OCI-M1 (cell line): Measurements from ENCODE around the gene ZBTB7A.

ENCODE experiments used
- DNase-seq: peaks from one replicate; lab custom pipeline; 2025; lab: John Stamatoyannopoulos, UW

ZBTB7A gene

DNA sequence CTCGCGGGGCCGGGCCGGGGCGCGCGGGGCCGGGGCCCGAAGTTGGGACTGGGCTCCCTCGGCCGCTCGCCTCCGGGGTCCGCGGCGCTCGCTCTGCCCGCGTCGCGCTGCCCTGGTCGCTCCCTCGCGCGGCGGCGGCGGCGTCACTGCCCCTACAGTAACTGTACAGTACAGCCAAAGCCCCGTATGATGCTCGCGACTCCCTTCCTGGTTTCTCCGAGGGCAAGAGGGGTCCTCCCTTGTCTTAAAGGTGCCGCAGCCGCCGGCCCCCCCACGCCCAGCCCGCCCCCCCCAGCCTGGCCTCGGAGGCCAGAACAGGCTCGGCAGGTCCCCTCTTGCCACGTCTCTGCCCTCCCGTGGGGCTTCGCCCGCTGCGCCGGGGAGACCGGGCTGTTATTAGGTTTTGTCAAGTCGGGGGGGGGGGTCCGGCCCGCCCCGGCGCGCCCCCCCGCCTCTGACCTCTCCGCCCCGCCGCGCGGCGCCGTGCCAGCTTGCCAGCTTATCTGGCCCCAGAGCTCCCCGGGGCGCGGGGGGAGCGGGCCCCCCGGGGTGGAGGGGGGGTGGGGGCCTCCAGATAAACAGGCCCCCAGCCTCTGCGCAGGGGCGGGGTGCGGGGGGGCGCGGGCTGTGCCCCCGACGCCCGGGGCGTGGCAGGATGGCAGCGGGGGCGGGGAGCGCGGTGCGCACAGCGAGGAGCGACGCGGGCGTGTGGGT is at the start of gene ZBTB7A:
Gene ZBTB7A (minus strand): TSS at position 218 of the 714 bp plus-strand sequence. CDS start 11,667 bp downstream, outside the sequence.
- peak; percentile 90 for DNase-seq

DNA sequence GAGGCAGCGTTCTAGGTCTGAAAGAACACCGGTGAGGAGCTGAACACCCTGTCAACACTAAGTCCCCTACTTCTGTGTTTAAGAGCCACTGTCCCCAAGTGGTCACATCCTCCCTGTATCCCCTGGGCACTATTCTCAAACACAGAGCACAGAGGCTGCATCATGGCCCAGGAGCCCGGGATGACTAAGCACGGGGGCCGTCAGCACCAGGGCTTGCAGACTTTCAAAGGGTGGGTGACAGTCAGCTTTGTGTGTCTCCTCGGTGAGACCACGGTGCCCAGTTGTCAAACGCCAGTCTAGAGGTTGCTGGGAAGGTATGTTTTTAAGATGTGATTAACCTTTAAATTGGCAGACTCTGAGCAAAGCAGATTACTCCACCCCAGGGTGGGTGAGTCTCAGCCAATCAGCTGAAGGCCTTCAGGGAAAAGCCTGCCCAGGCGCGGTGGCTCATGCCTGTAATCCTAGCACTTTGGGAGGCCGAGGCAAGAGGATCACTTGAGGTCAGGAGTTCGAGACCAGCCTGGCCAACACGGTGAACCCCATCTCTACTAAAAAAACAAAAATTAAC is 49.2 kb upstream of the ZBTB7A start:
- no peak for DNase-seq

DNA sequence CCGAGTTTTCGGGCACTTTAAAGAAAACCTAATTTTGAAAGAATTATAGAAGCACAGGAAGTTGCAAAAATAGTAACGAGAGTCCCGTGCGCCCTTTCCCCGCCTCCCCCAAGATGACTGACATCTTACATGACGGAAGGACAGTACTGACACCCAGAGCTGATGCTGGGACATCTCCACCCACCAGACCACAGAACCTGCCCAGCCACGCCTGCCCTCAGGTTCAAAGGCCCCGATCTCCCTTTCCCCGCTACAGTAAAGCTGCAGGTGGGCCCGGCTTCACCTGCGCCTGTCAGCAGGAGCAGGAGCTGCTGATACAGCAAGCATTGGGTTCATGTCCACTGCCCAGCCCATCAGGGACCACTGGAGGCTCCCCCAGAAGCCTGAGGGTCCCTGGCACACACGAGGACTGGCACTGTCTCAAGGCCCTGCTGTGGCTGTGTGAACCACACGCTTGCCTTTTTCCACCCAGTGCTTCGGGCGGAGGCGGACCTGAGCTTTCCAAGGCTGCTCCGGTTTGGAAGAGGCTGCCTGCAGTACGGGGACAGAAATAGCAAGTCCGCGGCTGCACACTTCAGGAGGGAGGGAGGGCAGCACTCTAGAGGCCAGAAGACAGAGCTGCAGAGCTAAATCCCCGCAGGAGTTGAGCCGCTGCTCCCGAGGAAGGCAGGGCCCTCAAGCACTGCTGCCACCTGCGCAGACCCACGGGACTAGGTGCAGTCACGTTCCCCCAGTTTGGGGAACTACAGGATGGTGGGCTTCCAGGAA is 48.5 kb upstream of the ZBTB7A start:
- no peak for DNase-seq

GRCh38 chr19:4114181-4114580 is 47.5 kb upstream of the ZBTB7A start:
- DNase-seq, result no peak

- DNase-seq, result no peak
These were observed 46.8 kb upstream of the ZBTB7A start for GRCh38 chr19:4113398-4114088.

DNA sequence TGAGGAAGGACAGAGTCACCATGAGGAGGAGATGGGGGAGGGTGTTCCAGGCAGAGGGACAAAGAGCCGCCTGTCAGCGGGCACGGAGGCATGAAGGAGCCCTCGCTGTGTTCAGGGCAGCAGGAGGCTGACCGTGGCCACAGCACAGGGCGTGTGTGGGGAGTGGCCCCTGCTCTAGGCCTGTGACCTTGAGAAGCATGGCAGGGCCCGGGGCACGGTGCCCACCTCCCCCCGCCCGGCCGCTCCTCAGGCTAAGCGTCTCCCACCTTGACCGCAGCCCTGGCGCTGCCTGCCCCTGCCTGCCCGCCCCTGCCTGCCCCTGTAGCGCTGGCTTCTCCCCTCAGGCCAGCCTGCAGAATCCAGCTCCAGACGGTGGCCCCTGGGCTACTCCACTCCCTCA is 45.7 kb upstream of the ZBTB7A start:
- DNase-seq, result no peak

DNA sequence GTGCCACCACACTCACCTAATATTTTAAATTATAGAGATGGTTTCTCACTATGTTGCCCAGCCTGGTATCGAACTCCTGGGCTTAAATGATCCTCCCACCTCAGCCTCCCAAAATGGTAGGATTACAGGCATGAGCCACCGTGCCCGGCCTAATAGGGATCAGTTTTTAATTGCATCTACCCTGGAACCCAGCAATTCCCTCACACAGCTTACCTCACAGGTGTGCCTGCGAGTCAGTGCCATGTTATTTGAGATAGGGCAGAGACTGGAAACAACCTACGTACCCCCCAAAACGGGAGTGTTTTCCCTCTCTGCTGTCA is 42.9 kb upstream of the ZBTB7A start:
- DNase-seq, result no peak

GRCh38 chr19:4108767-4109625 is 42.3 kb upstream of the ZBTB7A start:
- no peak for DNase-seq

DNA sequence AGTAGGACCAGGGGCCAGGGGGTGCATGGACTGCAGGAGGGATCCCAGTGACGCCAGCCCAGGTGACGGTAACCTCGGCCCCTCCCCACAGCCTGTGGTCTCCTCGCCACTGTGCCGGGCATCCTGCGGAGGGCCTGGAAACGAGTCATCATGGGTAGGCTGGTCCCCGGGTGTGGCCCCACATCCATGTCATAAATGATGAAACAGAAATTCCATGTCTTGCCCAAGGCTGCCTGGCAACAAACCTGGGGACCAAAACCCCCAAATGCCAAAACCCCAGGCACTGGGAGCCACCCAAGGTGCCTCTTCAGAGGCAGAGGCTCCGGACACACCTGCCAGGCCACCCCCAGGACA is 36.4 kb upstream of the ZBTB7A start:
- no peak for DNase-seq

DNA sequence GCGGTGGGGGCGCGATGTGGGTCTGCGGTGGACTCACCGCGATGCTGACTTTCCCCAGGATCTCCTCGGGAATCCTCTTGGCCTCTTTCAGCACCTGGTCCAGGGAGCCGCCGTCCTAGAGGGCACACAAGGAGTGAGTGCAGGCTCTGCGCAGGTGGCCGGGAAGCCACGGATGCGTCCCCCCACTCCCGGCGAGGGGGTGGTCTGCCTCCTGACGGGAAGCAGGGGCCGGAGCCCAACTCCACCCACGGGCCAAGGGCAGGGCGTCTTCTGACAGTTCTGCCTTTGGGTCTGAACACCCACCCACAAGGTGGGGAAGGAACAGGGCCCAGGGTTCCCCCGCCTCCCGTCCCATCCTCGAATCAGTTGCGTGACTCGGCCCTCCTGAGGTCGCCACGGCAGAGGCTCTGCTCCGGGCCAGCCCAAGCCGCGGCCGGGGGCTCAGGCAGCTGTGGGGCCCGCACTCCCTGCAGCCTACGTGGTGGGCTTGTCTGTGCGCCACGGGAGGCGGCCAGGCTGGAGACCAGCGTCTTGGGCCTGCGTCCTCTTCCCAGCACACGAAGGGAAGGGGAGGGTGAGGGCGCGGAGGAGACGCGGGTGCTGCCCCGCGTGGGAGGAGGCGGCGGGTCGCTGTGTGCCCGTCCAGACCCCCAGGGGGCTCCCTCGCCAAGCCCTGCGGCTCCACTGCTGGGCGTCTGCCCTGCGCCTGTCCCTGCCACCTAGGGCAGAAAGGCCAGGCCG is 35.8 kb upstream of the ZBTB7A start:
- DNase-seq, result no peak

DNA sequence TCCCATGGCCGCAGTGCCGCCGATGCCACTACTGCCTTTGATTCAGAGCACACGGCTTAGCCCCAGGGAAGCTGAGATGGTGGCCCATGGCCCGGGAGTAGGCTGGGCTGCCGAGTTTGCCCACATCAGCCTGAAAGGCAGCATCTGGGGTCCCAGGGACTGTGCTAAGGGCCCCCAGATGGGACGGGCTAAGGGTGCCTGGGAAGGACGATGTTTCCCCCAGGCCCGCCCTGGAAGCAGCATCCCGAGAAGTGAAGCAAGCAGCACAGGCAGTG is 34.7 kb upstream of the ZBTB7A start:
- no peak for DNase-seq

GRCh38 chr19:4100647-4101495 is 34.2 kb upstream of the ZBTB7A start:
- DNase-seq, result no peak

DNA sequence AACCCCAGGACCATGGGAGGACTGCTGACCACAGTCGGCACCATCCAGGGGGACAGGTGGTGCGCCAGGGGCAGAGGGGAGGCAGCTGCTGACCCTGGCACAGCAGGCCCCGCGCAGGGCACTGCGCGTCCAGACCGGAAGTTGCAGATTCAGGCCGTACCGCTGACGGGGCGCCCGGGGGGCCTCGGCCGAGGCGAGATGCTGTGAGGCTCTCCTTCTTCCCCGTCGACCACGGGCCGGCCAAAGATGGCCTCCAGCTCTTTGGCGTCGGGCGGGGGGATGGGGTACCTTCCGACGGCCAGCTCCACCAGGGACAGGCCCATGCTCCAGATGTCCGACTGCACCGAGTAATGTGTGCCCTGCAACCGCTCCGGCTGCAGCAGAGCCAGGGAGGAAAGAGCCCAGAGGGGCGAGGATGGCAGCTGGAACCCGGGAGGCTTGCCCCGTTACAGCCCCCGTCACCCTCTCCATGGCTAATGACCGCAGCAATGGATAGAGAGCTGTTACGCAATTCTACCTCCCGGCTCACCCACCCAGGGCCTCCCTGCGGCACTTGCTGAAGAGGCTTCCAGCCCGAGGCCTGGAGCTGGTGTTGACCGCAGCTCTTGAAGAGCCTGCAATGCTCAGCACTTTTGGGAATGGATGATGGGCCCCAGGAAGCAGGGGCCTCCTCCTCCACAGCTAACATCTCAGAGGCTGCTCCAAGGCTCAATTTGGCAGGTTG is 32.5 kb upstream of the ZBTB7A start:
- no peak for DNase-seq

- DNase-seq, result no peak
These were observed 31.8 kb upstream of the ZBTB7A start for GRCh38 chr19:4098493-4098892.

DNA sequence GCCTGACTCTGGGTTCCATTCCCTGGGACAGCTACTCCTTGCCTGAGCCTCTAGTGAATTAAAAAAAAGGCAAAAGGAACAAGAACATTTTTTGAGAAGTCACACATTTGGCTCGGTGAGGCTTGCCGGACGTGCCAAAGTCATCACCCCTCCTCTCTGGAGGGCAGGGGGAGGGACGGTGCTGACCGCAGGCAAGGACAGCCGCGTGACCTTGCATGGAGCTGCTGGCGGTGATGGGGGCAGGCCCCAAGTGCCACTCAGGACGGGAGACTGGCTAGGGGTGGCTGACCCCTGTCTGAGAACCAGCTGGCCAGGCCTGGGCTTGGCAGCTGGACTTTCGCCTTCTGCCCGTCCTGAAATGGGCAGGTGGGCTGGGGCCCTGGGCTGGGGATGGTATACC is 30.8 kb upstream of the ZBTB7A start:
- DNase-seq, result no peak

DNA sequence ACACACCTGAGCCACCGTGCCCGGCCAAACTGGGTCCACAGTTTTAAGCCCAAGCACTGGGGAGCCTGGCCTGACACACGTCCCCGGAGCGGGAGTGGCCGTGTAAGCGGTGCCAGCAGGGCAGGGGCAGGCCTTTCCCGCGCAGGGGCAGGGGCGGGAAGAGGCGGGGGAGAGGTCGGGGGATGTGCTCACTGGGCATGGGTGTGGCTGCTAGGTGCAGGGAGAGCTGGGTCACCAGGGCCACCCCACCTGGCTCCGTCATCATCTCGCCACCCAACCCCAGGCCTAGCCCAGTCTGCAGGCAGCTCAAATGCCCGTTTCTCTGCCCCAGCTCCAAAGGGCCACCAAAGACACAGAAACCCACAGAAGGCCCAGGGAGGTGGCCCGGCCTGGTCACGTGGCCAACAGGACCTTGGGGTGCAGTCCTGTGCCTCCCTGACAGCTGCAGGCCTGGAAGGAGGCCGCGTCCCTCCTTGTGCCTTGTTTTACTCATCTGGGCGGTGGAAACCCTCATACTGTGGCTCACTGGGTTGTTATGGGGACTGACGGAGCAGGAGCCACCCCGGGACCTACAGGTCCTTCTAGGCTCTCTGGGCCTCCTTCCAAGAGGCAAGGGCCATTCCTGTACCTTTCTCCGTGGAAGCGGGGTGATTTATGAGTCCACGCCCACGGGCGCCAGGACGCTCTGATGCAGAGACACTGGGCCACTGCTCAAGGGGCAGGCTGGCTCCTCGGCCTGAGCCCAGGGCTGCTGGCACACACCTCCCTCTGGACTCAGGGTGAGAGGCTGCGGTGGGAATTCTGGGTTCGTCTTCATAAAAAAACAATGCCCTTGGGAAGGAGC is 29.6 kb upstream of the ZBTB7A start:
- no peak for DNase-seq

DNA sequence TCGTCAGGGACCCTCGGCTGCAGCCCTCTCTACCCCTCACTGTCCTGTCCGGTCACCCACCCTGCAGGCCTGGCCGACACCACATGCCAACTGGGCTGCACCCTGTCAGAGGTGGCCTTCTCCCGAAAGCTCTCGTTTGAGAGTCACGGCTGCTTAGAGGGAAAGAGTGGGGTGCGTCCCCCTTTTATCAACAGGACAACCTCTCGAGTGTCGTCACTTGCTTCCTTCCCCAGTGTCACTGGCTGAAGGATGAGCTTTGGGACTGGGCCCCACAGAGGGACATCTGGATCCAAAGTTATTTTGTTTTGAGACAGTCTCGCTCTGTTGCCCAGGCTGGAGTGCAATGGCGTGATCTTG is 28.8 kb upstream of the ZBTB7A start:
- no peak for DNase-seq

DNA sequence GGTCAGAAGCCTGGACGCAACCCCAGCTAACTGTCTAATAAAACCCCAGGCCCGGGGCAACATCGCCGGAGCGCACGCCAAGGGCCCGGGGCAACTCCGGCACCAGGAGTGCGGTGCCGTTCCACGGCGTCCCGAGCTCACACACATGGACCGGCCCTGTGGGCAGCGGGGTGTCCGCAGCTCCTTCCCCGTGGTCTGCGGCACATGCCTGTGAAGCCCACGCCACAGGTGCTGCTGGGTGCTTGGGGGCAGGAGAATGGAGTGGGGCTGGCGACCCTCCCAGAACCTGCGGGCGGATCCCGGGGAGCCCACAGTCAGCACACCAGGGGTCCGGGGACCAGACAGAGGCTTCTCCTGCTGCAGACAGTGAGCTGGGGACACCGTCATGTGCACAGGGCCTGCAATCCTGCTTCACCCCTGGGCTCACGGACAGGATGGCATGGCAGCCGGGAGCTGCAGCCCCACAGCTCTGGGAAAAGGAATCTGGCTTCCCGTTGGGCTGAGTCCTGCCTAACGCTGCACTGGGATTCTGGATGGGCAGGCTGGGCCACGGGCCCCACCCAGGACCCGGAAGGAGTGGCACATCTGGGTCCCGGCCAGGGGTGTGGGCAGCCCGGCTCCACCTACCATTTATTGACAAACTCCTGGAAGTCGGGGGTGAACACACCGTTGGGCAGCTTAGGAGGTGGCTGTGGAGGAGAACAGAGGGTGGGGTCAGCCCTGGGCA is 28.2 kb upstream of the ZBTB7A start:
- DNase-seq, result no peak
